Endodermal cell (in vitro differentiated cells): ENCODE results near the gene LYPD5. TPM values are rescaled to one million over a fixed set of nuclear protein-coding genes. Genes with fewer than 3 reads are reported as not detected.
"Not testable (repeated sequence)": the region's sequence is repeated elsewhere in the genome, so short reads cannot be mapped to it uniquely, and the experiment has no call there.

Source experiments
- DNase-seq: peaks from one replicate; pipeline ENCODE4 v3.0.0-alpha.2; 2017
- H3K27ac ChIP-seq: 2 replicates; pipeline ENCODE4 v1.5.1; 2013; ENCODE audit warnings: mild to moderate bottlenecking, low read depth, low read length, moderate library complexity
- H3K27me3 ChIP-seq: 2 replicates; pipeline ENCODE4 v1.6.1; 2013; ENCODE audit warnings: mild to moderate bottlenecking, low read length, moderate library complexity; ENCODE audit not compliant: insufficient read depth, control insufficient read depth, poor library complexity, severe bottlenecking
- H3K36me3 ChIP-seq: 2 replicates; pipeline ENCODE4 v1.7.0; 2013; ENCODE audit warnings: mild to moderate bottlenecking, low read length, moderate library complexity; ENCODE audit not compliant: control insufficient read depth, insufficient read depth
- H3K4me1 ChIP-seq: one replicate; pipeline ENCODE4 v1.7.0; 2013; ENCODE audit warnings: low read length; ENCODE audit not compliant: control insufficient read depth, insufficient read depth
- H3K4me3 ChIP-seq: 2 replicates; pipeline ENCODE4 v1.5.1; 2013; ENCODE audit warnings: mild to moderate bottlenecking, low read length, moderate library complexity
- H3K9ac ChIP-seq: 2 replicates; pipeline ENCODE4 v1.6.1; 2013; ENCODE audit warnings: mild to moderate bottlenecking, low read length, moderate library complexity; ENCODE audit not compliant: poor library complexity, severe bottlenecking; ENCODE audit errors: extremely low read depth
- H3K9me3 ChIP-seq: 2 replicates; pipeline ENCODE4 v1.6.1; 2013; ENCODE audit warnings: mild to moderate bottlenecking, low read length, moderate library complexity; ENCODE audit not compliant: control insufficient read depth
- H3K27ac Mint-ChIP-seq: 2 replicates; pipeline ENCODE4 v1.8.0; 2020; ENCODE audit warnings: mixed read lengths
- H3K27me3 Mint-ChIP-seq: 2 replicates; pipeline ENCODE4 v1.8.0; 2021; ENCODE audit warnings: mild to moderate bottlenecking, mixed read lengths; ENCODE audit not compliant: insufficient read depth
- H3K36me3 Mint-ChIP-seq: 2 replicates; pipeline ENCODE4 v1.8.0; 2020; ENCODE audit warnings: low read depth, mixed read lengths
- H3K4me1 Mint-ChIP-seq: 2 replicates; pipeline ENCODE4 v1.8.0; 2020; ENCODE audit warnings: mixed read lengths
- H3K4me3 Mint-ChIP-seq: 2 replicates; pipeline ENCODE4 v1.8.0; 2020; ENCODE audit warnings: mild to moderate bottlenecking, moderate library complexity, mixed read lengths
- H3K9me3 Mint-ChIP-seq: 2 replicates; pipeline ENCODE4 v1.8.0; 2020; ENCODE audit warnings: mild to moderate bottlenecking, mixed read lengths
- CTCF ChIP-seq: fragments of 200-600 bp; sonication (generic); conservative IDR thresholded peaks from 2 replicates; pipeline ENCODE4 v1.5.0; 2021; ENCODE audit warnings: antibody characterized with exemption, mild to moderate bottlenecking
- WGBS, 2 experiments: methylation state at CpG; one replicate each; pipeline versions ENCODE4 v1.1.5 to v1.1.7; 2013; ENCODE audit warnings: missing lambda C conversion rate in 2 of 2, mixed read lengths in 1 of 2; ENCODE audit not compliant: insufficient coverage in 1 of 2, insufficient read length in 1 of 2; 5-methylcytosine and 5-hydroxymethylcytosine counted together
- total RNA-seq, 2 donors: library from RNA; stranded (reverse); fragmentation: NEBNext Ultra II Directional in 1 of 2; extraction: Animal tissue kit (Norgen Biotek cat#: 25700) in 1 of 2; gene quantifications; 2 replicates in 1 of 2; 3 replicates in 1 of 2; pipeline ENCODE4 v1.2.1, GENCODE V29; 2021

Gene LYPD5
- total RNA-seq, 2 donors from 2014 or later, result 0.11 TPM; not detected in 1

GRCh38 chr19:43776286-43776685 is 26.0 kb downstream of the LYPD5 start:
- DNase-seq, result no peak
- Histone ChIP-seq H3K9ac (no peak overlapping the region), H3K36me3 (no peaks in the 10 kb centered on the region), H3K27me3 (peaks cover 45% of the 10 kb centered on the region), H3K27ac (no peak overlapping the region), H3K4me1 (peaks cover 9% of the 10 kb centered on the region), H3K4me3 (no peak overlapping the region), H3K9me3 (no peaks in the 10 kb centered on the region)
- Mint-ChIP-seq H3K27ac (no peak overlapping the region), H3K4me3 (no peak overlapping the region), H3K27me3 (peaks cover 77% of the 10 kb centered on the region), H3K36me3 (no peaks in the 10 kb centered on the region), H3K4me1 (peaks cover 14% of the 10 kb centered on the region), H3K9me3 (no peaks in the 10 kb centered on the region)
- 76 to 79% methylated on average over 6 to 11 of the region's 11 CpGs for WGBS, 2 experiments
- TF ChIP-seq CTCF, result no peak

- TF ChIP-seq CTCF, result no peak
- Histone ChIP-seq H3K4me1 (peaks cover 9% of the 10 kb centered on the region), H3K36me3 (no peaks in the 10 kb centered on the region), H3K9ac (no peak overlapping the region), H3K4me3 (no peak overlapping the region), H3K27me3 (peaks cover 49% of the 10 kb centered on the region), H3K27ac (no peak overlapping the region), H3K9me3 (no peaks in the 10 kb centered on the region)
- Mint-ChIP-seq H3K36me3 (no peaks in the 10 kb centered on the region), H3K9me3 (no peaks in the 10 kb centered on the region), H3K4me1 (peaks cover 14% of the 10 kb centered on the region), H3K4me3 (no peak overlapping the region), H3K27me3 (peaks cover 83% of the 10 kb centered on the region), H3K27ac (no peak overlapping the region)
- no peak for DNase-seq
- WGBS, 2 experiments, result 93 to 94% methylated on average over 7 of the region's 7 CpGs
These were observed 26.9 kb downstream of the LYPD5 start for GRCh38 chr19:43775299-43775890.

GRCh38 chr19:43774940-43775258 is 27.3 kb downstream of the LYPD5 start:
- WGBS, 2 experiments, result 83 to 94% methylated on average over 6 to 11 of the region's 11 CpGs
- H3K9me3 Mint-ChIP-seq, H3K27ac Mint-ChIP-seq, H3K27ac ChIP-seq, H3K36me3 ChIP-seq, H3K36me3 Mint-ChIP-seq, H3K9ac ChIP-seq, H3K4me1 ChIP-seq, H3K9me3 ChIP-seq, DNase-seq: not testable (repeated sequence)
- peaks cover 88% of the 10 kb centered on the region for H3K27me3 Mint-ChIP-seq
- H3K4me1 Mint-ChIP-seq, result peaks cover 14% of the 10 kb centered on the region
- Histone ChIP-seq H3K4me3 (peak overlapping the region; percentile 66), H3K27me3 (peaks cover 49% of the 10 kb centered on the region)
- H3K4me3 Mint-ChIP-seq, result peak overlapping the region; percentile 54
